Measurements from ENCODE around the gene RTCB.

Gene RTCB

GRCh38 chr22:32340411-32340810, 71.6 kb downstream of the RTCB start:
- no peak for DNase-seq (ENCODE audit: low read depth in 1 of 2, low spot score in 1 of 2)

GRCh38 chr22:32339190-32340012, 72.6 kb downstream of the RTCB start:
- DNase-seq (ENCODE audit: low read depth in 1 of 2, low spot score in 1 of 2): no peak

GRCh38 chr22:32338757-32339156, 73.3 kb downstream of the RTCB start:
- no peak for DNase-seq (ENCODE audit: low read depth in 1 of 2, low spot score in 1 of 2)

All from activated CD4-positive, alpha-beta T cell treated with anti-CD3 and anti-CD28 coated beads, Interleukin-2, amount 50 U/mL, for 24 hours (primary cell).